Activated T-cell treated with anti-CD3 and anti-CD28 coated beads, Interleukin-2, amount 50 U/mL, for 24 hours (primary cell): Measurements from ENCODE around the gene HOXA6.

ENCODE experiments used
- DNase-seq: peaks from one replicate; pipeline ENCODE4 v3.0.0-alpha.2; 2020
- H3K27ac Mint-ChIP-seq: 2 replicates; pipeline ENCODE4 v1.8.0; 2020; ENCODE audit warnings: mild to moderate bottlenecking, mixed read lengths
- H3K27me3 Mint-ChIP-seq: 2 replicates; pipeline ENCODE4 v1.8.0; 2020; ENCODE audit warnings: mixed read lengths
- H3K36me3 Mint-ChIP-seq: 2 replicates; pipeline ENCODE4 v1.8.0; 2020; ENCODE audit warnings: low read depth, mixed read lengths
- H3K4me1 Mint-ChIP-seq: 2 replicates; pipeline ENCODE4 v1.8.0; 2020; ENCODE audit warnings: low read depth, mixed read lengths
- H3K4me3 Mint-ChIP-seq: 2 replicates; pipeline ENCODE4 v1.8.0; 2020; ENCODE audit warnings: mild to moderate bottlenecking, moderate library complexity, mixed read lengths
- H3K9me3 Mint-ChIP-seq: 2 replicates; pipeline ENCODE4 v1.8.0; 2020; ENCODE audit warnings: mixed read lengths

The HOXA6 gene

GRCh38 chr7:27155816-27156507 is 8.4 kb upstream of the HOXA6 start:
- H3K36me3 Mint-ChIP-seq, result no peaks in the 10 kb centered on the region
- DNase-seq, result peak; percentile 59
- H3K9me3 Mint-ChIP-seq, result no peaks in the 10 kb centered on the region
- H3K27me3 Mint-ChIP-seq, result peaks cover 93% of the 10 kb centered on the region
- H3K27ac Mint-ChIP-seq, result peak overlapping the region; percentile 80
- H3K4me3 Mint-ChIP-seq, result peak overlapping the region; percentile 53
- peaks cover 55% of the 10 kb centered on the region for H3K4me1 Mint-ChIP-seq

DNA sequence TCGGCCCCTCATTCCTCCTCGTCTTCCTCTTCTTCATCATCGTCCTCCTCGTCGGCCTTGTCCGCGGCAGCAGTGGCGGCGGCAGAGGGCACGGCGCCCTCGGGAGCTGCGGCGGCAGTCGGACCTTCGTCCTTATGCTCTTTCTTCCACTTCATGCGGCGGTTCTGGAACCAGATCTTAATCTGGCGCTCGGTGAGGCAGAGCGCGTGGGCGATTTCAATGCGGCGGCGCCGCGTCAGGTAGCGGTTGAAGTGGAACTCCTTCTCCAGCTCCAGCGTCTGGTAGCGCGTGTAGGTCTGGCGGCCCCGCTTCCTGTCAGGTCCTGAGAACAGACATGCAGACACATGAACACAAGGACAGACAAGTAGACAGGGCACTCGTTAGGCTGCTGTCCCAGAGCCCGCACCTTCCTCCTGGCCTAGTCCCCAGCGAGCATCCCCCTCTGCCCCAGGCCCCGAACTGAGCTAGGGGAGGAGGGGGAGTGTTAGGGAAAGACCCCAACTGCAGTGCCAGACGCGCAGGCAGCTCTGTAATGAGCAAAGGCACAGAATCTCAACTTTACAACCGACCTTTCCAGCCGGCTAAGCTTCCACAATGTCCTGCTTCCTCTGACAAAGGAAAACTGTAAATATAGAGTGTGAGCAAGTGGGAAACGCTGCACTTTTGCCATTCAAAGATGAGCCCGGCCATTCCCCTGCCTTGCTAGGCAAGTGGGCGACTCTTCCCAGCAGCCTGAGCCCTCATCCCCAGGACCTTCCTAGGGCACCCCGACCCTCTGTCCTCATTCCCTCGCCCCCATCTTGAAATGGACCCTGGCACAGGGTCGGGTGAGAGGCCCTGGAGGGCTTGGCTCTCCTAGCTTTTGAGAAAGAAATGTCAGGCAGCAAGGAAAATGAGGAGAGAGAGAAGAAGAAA is 7.6 kb upstream of the HOXA6 start:
- Mint-ChIP-seq H3K4me3 (peak overlapping the region; percentile 42), H3K9me3 (no peaks in the 10 kb centered on the region), H3K27ac (peak overlapping the region; percentile 80), H3K27me3 (peaks cover 96% of the 10 kb centered on the region), H3K36me3 (no peaks in the 10 kb centered on the region), H3K4me1 (peaks cover 60% of the 10 kb centered on the region)
- peak; percentile 62 for DNase-seq

DNA sequence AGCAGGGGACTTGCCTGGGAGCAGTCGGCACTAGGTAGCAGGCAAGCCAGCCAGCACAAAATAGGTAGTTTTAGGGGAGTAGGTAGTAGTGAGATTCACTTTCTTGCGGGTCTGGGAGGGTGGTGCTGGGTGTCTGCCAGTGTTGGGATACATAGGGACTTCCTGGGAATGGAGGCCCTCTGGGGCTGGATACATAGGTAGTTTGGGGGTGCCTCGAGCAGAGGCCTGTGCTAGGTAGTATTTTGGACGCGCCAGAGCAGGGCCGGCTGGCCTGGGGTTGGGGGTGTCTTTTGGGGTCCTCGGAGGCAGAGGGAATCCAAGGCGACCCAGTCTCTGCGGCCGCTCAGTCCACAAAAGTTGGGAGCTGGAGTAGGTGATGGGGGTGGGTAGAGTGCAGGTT is 6.8 kb upstream of the HOXA6 start:
- Mint-ChIP-seq H3K4me1 (peaks cover 56% of the 10 kb centered on the region), H3K36me3 (no peaks in the 10 kb centered on the region), H3K27ac (peak overlapping the region; percentile 47), H3K4me3 (peak overlapping the region; percentile 20), H3K9me3 (no peaks in the 10 kb centered on the region), H3K27me3 (peaks cover 96% of the 10 kb centered on the region)
- DNase-seq, result peak; percentile 33

DNA sequence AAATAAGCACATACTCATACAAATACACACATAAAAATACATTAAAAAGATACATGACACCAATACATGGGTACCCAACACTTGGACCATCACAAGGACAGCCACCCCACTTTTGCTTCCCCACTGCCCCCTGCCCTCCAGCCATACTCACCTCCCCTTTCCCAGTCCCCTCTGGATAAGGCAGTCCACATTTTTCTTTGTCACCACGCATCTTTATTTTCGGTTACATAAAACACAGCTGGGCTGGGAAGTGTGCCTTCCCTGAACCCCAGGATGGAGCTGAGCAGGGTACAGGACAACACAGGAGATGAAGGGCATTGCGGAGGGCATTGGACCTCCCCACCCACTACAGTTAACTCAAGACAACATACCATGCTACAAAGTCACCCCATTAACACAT is 6.0 kb upstream of the HOXA6 start:
- Mint-ChIP-seq H3K4me3 (no peak overlapping the region), H3K9me3 (no peaks in the 10 kb centered on the region), H3K4me1 (peaks cover 53% of the 10 kb centered on the region), H3K27me3 (peaks cover 96% of the 10 kb centered on the region), H3K36me3 (no peaks in the 10 kb centered on the region), H3K27ac (no peak overlapping the region)
- DNase-seq, result no peak

GRCh38 chr7:27152816-27153442 is 5.4 kb upstream of the HOXA6 start:
- no peaks in the 10 kb centered on the region for H3K9me3 Mint-ChIP-seq
- no peak overlapping the region for H3K27ac Mint-ChIP-seq
- no peak overlapping the region for H3K4me3 Mint-ChIP-seq
- H3K36me3 Mint-ChIP-seq, result no peaks in the 10 kb centered on the region
- H3K4me1 Mint-ChIP-seq, result peaks cover 56% of the 10 kb centered on the region
- peak; percentile 29 for DNase-seq
- H3K27me3 Mint-ChIP-seq, result peaks cover 96% of the 10 kb centered on the region

DNA sequence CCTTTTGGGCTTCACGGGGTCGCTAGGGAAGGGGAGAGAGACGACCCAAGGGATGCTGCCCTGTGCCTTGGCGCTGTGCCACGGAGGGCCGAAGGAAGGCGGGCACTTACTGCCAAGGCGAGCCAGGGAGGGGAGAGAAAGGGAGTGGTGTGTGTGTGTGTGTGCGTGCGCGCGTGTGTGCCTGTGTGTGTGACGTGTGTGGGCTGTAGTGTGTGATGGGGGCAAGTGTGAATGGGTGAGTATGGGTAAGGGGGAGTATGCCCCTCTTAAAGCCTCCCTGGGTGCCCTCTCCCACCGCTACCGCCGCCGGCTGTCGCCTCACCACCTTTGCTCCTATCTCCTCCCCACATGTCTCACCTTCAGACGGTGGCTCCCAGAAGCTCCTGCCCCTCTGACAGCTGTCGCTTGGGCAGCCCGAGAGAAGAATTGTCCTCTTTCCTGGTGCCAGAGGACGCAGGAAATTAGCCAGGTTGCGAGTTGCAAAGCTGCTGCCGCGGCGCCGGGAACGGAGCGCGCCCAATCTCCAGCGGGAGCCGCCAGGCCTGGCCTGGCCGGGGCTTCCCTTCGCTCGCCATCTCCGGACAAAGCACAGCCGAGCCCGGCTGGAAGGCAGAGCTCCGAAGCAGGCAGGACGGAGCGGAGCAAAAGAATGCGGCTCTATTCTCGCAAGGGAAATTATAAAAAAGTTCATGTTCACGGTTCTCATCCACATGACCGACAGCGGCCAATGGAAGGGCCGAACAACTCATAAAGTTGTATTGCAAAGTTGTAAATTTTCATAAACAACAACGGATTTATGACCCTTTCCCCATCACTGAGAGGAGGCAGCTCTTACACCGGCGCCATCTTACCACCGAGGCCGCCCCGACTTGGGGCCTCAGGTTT is 4.6 kb upstream of the HOXA6 start, which contains the start of gene HOXA3:
Gene HOXA3, minus strand, starts transcription at position 653 of the 885 bp plus-strand sequence. CDS start 41,943 bp downstream, outside the sequence.
- H3K9me3 Mint-ChIP-seq, result no peaks in the 10 kb centered on the region
- H3K4me1 Mint-ChIP-seq, result peaks cover 54% of the 10 kb centered on the region
- peak within 1 kb of the TSS; percentile 68 for H3K27ac Mint-ChIP-seq
- H3K27me3 Mint-ChIP-seq, result peaks cover 95% of the 10 kb centered on the region
- H3K36me3 Mint-ChIP-seq, result no peaks in the 10 kb centered on the region
- H3K4me3 Mint-ChIP-seq, result peak within 1 kb of the TSS; percentile 62
- peak; percentile 39 for DNase-seq

DNA sequence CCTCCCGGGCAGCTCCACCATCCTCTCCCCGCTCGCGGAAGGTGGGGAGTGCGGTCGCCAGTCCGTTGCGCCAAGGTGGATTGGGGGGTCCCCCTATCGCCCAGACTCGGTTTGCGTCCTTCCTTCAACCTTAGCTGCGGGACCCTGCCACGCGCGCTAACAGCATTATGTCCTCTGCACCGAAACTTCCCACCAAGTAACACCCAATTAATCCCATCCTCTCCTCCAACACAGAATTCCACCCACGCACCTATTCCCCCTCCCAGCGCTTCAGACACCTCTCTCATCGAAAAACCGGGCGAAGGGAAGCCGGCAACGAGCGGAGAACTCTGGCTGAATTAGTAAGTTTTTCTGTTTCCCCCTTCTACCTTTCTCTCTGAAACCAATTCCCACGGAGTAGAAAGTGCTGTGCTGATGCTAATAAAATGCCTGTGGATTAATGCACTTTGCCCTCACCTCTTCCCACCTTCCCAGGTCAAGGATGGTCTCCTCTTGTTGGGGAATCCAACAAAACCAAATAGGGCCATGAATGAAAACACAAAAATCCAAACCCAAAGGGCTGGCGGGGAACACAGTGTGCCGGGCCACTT is 3.9 kb upstream of the HOXA6 start:
- Mint-ChIP-seq H3K4me1 (peaks cover 50% of the 10 kb centered on the region), H3K9me3 (no peaks in the 10 kb centered on the region), H3K4me3 (peak overlapping the region; percentile 62), H3K36me3 (no peaks in the 10 kb centered on the region), H3K27me3 (peaks cover 96% of the 10 kb centered on the region), H3K27ac (peak overlapping the region; percentile 68)
- peak; percentile 36 for DNase-seq

DNA sequence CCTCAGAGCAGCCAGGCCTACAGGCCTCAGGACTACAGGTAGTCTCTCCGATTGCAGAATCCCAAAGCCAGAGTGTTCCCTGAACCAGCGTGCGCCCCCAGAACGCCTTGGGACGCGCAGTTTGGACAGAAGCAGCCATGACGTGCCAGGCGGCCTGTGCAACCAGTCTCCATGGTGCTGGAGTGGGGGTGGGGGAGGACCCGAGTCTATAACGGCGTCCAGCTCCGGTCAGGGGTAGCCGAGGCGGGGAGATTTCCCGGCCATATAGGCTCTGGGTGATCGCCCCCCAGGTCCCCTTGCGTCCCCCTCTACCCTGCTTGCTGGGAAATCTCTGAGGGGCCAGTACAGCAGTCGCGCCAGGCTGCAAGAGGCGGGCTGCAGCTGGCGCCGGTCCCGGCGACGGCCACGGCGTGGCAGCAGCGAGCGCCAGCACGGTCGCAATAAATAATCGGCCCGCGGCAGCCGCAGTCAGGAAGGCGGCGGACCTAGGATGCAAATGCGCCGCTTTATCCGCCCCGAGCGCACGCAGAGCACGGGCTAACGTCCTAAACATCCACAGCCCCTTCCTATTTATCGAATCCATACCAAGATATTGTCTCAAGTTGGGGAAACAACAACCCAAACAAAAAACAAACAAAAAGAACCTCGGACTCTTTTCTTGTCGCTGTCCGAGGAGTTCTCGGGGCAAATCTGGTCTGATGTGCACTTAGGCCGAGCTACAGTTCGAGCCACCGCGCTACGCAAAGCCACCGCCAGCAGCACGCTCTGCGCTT is 3.2 kb upstream of the HOXA6 start:
- peak; percentile 82 for DNase-seq
- Mint-ChIP-seq H3K27ac (peak overlapping the region; percentile 68), H3K9me3 (no peaks in the 10 kb centered on the region), H3K4me3 (peak overlapping the region; percentile 62), H3K4me1 (peaks cover 45% of the 10 kb centered on the region), H3K27me3 (peaks cover 97% of the 10 kb centered on the region), H3K36me3 (no peaks in the 10 kb centered on the region)

- Mint-ChIP-seq H3K36me3 (no peaks in the 10 kb centered on the region), H3K27me3 (peaks cover 97% of the 10 kb centered on the region), H3K9me3 (no peaks in the 10 kb centered on the region), H3K4me1 (peaks cover 38% of the 10 kb centered on the region), H3K27ac (no peak overlapping the region), H3K4me3 (peak overlapping the region; percentile 62)
- no peak for DNase-seq
Measured at GRCh38 chr7:27149842-27150567, 2.4 kb upstream of the HOXA6 start.

DNA sequence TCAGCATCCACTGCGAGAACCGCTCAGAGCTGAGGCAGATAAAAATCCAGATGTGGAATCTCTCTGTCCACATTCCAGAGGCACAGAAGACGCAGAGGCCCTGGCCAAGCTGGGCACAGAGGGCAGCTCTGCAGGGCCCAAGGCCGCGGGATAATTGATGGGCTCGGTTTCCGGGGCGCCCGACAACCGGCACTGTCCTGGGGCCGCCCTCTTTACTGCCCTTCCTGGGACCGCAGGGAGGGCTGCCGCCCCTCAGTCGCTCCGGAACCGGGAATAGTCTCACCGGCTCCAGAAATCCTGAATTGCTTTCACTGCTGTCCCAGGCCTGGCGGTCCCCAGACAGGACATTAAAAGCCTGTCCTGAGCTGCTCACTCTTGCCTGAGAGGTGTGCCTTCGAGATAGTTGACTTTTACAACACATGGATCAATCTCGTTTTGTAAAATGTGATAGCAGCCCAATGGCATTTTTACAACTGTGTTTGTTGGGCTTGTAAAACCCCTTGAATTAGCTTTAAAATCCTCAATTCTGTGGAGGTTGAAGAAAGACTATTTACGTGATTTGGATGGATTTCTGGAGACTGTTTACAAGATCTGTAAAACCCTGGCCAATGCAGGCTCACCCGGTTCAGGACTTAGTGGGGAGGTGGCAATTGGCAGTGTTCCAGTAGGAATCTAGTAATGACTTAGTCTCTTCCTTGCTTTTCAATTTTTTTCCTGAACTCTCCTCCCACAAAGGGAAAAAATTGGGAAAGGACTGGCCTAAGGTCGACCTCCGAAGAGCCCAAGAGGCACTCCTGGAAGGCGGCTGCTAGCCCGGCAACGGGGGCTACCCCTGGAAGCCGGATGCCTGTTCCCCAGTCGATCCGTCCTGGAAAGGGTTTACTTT is 1.4 kb upstream of the HOXA6 start:
- no peaks in the 10 kb centered on the region for H3K36me3 Mint-ChIP-seq
- peaks cover 96% of the 10 kb centered on the region for H3K27me3 Mint-ChIP-seq
- DNase-seq, result peak; percentile 30
- H3K27ac Mint-ChIP-seq, result no peak overlapping the region
- no peak overlapping the region for H3K4me3 Mint-ChIP-seq
- H3K4me1 Mint-ChIP-seq, result peaks cover 30% of the 10 kb centered on the region
- H3K9me3 Mint-ChIP-seq, result no peaks in the 10 kb centered on the region

DNA sequence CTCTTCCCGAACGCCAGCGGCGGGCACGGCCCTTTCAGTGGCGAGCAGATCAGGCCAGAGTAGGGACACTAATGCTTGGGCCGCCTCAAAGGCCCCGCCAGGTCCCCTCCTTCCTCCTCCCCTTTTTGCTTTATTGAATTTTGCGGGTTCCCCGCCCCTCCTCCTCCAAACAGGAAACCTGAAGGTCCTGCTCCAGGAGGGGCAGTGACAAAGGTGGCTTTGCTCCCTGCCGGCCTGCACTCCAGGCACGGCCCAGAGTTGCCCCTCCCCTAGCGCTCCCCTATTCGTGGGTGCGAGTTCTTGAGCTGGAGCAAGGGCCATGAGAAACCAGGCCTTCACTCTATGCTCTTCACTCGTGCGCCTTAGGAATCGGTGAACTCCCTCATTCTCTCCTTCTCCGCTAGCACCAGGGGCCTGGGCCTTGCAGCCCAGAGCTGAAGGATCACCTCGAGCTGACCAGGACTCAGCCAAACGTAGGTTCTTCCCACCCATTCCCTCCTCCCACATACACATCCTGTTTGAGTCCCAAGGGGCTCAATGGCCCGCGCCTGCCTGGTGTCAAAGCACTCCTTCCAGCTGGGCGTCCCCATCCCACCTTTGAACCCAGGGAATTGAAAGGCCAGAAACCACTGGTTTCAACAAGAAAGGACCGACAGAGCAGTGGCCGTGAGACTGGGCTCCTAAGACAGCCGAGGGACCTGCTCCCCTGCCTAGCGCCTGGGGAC is 619 bp upstream of the HOXA6 start:
- peak overlapping the region; percentile 56 for H3K4me3 Mint-ChIP-seq
- H3K36me3 Mint-ChIP-seq, result no peaks in the 10 kb centered on the region
- no peak for DNase-seq
- H3K27ac Mint-ChIP-seq, result no peak overlapping the region
- H3K4me1 Mint-ChIP-seq, result peaks cover 30% of the 10 kb centered on the region
- H3K9me3 Mint-ChIP-seq, result no peaks in the 10 kb centered on the region
- H3K27me3 Mint-ChIP-seq, result peaks cover 89% of the 10 kb centered on the region
